ENCODE data around the gene UBAC2.

The UBAC2 gene

DNA sequence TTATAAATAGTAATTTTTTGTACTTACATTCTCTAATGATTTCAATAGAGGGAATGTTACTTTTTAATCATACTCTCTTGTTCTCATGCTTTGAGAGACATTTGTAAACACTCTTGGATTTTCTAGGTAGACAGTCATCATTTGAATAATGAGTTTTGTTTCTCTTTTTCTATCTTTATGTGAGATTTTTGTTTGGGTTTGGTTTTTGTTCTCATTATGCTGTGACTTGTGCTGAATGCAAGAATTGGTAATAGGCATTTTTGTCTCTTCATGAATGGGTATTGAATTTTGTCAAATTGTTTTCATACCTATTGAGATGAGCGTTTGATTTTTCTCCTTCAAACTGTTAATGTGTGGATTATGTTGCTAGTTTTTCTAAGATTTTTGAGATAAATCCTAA, 163.3 kb downstream of the UBAC2 start:
- no peak for DNase-seq

DNA sequence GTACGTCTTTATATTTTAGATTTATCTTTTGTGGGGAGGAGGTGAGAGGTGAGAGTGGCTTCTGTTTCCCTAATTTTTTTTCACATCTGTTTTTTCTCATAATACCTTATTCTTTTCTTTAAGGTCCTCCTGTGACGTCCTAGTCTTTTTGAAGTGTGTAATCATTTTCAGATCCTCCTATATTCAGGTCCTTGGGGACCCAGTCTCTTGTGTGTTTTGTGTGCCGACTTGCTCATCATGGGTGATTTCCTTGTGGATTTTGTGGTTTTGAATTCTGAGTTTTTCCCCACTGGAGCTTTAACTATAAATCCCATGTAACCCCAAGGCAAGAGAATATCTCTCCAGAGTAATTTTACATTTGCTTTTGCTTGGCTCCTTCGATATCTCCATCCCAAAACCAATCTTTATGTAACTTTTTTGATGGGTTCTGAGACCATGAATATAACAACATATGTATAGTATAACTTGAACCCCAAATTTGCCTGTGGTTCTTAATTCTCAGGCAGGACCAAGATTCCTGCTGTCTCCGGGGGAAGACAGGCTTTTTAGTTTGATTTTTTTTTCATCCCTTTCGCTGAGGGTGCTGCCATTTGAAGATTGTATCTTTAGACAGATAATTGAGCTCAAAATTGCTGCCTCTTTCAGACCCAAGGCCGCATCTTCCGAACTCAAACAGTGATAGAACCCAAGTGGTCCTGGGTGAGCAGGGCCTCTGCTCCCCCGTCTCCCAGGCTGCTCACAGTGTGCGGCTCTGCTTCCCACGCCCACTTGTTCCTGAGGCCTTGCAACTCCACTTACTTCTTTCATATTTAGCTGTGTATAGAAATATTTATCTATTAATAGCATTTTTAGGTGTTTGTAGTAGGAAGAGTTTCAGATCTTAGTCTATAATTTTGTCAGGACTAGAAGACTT, 165.7 kb downstream of the UBAC2 start:
- no peak for DNase-seq

DNA sequence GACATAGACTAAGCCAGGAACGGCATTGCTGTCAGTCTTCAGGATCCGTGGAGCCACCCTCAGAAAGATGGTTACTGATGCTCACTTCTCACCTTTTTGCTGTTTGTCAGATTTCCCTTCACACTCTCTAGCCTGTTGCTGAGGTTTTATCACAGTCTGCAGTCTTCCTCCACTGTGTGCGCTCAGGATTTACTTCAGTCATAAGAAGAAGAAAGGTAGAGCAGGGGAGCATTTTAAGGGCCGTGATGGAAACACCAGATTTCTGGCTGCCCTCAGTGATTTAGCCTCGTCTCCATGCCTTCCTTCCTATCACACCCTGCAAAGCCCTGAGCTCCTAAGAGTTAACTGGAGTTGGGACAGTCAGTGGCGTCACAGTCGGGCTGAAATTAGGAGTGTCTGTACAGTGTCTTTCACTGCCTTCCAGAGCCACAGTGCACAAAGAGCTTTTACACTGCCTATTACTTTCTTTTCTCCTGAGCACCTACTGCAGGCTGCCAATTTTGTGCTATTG, 166.5 kb downstream of the UBAC2 start:
- DNase-seq: no peak

DNA sequence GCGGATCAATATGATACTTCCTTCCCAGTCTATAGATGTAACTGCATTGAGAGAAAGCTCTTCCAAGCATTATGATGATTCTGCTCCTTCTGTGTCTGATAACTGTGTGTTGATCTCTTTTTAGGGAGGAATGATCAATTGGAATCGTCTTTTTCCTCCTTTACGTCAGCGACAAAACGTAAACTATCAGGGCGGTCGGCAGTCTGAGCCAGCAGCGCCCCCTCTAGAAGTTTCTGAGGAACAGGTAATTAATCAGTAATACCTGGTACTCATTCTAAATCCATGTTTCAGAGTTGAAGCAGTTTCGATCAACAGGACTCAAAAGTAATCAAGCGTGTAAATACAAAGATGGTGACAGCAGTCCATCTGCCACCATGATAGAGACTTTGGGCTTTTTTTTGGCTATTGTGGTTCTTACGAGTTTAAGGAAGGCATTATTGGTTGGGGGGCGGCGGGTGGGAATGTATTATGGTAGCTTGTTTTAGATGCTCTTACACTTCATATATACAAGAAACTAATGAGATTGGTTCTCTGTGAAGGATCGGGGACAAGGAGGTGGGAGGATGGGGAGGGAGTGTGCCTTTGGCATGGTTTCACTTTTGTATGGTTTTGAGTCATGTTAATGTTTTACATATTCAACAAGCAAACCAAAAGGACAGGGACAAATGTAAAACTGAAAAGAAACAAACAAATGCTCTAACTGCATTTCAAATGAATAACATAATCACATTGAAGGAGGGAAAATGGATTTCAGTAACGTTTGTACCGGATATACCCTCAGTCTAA, 167.2 kb downstream of the UBAC2 start:
- DNase-seq: no peak

DNA sequence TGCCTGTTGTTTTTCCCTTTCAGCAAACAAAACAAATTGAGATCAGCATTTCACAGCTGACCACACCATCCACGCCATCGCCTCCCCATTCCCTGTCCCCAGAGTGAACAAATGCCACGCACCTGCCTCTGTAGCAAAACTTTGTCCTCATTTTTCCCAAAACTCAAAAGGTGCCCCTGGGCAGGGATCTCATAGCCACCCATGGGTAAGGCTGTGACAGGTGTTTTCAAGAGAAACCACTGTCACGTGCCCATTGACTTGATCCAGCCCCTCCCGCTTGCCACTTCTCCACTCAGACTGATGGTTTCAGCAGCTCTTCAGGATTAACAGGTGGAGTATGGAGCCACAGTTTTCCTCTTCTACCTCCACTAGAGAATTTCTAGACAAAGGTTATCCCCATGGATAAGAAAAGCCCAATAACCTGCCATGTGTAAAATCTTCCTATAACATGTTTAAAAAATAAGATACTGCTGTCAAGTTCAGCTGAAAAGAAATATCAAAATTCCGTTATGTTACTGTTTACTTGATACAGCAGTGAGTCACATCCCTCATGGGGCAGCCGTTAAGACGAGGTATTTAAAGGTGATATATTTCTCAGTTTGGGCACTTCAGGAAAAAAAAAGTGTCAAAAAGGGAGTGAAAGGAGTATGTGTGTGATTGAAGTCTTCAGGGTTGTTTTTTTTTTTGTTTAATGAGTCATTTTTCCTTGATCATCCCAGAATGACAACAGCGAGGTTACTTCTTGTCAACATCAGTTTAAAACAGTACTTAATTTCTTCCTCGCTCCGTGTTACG, 170.0 kb downstream of the UBAC2 start:
- no peak for DNase-seq

DNA sequence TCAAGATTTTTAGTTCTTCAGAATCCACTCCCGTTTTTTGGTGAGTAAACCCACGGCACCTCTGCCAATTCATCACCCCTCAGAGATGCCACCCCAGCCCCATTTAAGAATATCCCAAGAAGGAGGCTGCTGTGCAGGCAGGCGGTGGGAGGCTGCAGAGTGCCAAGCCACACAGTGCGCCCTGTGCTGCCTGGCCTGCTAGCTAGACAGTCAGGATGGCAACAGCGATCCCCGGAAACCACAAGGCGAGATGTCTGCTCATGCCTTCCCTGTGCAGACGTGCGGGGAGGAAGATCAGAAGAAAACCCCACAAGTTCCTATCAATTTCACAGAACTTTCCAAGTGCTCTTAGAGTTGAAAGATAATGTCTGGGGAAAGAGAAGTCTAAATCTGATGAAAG, 171.3 kb downstream of the UBAC2 start:
- no peak for DNase-seq

DNA sequence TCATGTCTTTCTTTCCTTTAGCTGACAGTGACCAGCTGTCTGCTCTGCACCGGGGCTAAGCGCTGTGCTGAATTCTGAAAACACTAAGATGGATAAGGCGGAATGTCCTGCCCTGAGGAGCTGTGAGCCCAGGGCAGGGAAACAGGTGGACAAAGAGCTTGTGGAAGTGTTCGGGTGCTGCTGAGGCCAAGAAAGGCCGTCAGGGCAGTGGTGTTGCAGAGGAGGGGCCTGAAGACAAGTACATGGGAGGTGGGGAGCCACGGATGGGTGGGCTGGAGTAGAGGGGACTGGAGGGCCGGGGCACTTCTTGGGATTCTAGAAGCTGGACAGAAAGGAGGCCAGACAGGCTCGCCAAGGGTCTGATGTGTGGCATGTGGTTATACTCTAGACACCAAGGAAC, 172.8 kb downstream of the UBAC2 start:
- DNase-seq: no peak

DNA sequence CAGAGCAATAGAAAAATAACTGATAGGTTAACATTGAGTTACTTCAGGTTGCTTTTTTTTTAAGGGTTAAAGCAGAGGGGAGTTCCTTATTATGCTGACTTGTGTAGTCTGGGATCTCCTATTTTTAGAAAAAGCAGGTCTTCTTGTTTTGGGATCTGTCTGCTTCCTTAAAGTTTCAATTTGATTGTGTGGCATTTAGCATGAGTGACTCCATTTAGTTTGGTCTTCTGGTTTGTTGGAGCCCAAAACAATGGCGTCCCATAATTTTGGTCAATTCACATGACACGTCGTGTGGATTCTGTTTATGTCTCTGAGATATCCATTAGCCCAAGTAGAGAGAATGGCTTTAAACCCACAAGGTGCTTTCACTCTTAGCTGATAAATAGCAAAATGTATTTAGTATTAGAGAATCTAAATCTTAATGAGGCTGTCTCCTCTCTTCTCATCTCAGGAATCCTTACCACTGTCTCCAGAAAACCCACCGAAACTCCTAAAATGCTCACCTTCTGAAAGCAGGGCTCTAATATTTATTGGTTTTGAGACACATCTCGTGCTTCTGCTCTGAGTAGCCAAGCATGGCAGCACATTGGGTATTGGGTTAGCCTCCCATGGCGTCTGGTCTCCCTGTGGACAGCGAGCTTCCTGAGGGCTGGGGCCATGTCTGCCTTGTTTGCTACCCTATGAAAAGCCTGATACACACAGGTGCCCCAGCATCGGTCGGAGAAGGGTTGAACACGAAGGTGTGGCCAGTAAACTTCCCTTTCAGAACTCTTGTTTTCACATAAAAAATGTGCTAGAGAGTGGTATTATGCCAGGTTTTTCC, 173.7 kb downstream of the UBAC2 start:
- DNase-seq: no peak

DNA sequence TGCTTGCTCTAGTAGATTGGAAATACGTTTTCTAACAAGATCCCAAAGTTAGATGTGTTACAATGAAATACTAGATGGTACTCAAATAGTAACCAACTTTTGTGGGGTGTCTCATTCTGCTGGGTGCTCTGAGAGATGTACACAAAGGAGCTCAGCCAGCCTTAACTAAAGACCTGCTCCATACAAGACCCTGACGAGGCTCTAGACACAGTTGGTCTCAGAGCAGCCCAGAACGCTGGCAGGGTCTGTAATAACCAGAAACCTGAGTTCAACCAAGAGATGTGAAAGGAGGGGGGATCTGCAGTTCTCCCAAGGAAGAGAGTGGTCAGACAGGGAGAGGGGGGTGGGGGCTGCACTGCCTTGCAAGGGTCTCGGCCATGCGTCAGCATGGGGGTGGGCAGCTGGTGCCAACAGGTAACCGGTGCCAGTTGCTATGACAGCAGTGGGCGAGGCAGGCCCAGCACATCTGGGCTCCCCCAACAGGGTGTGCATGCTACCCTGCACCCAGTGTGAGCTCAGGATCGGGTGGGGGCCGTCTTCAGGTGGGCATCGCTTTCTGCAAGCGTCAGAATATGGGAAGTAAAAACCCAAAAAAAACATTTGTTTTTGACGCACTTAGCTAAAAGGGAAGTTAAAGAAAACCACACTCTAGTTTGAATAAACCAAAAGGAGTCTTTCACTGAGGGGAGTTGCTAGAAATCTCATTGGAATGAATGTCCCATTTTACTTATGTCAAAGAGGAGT, 174.5 kb downstream of the UBAC2 start:
- DNase-seq: no peak

DNA sequence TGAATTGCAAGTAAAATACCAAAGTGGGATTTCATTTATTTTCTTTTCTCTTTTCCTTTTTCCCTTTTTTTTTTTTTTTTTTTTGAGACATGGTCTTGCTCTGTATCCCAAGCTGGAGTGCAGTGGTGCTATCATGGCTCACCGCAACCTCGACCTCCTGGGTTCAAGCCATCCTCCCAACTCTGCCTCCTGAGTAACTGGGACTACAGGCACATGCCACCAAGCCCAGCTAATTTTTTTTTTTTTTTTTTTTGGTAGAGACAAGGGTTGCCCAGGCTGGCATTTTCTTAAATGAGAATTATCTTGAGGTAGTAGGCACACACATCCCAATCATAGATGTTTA, 175.1 kb downstream of the UBAC2 start:
- DNase-seq: no peak

DNA sequence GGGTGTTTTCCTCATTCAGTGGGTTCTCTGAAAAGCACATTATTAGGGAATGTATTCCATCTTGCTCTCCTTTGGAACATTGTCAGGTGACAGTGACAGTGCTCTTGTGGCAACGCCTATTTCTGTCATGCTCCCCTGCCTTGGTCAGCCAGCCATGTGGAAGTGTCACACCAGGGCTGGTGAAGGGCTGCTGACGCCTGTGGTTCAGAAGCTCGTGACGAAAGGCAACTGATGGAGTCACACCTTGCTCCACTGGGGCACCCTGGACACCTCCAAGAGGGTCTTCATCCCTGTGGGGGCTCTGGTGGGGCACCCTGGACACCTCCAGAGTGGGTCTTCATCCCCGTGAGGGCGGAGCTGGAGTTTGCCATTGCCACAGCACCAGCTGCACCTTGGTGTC, 175.5 kb downstream of the UBAC2 start:
- DNase-seq: no peak

DNA sequence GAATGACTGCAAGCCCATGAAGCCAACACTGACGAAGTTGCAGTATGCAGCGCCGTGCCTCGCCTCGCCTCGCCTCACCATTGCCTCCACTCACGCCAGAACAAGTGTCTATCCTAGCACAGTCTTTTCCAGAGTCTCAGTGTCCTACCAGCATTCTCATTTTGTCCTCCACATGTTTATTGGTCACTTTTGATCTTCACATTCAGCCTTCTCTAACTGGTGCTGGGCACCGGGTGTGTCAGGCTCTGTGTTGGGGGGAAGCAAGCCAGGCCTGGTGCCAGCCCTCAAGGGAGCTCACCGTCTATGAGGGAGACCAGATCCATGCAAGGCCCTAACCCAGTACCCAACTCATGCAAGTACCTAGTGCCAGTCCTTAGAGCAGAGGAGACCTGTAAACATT, 176.3 kb downstream of the UBAC2 start:
- no peak for DNase-seq

DNA sequence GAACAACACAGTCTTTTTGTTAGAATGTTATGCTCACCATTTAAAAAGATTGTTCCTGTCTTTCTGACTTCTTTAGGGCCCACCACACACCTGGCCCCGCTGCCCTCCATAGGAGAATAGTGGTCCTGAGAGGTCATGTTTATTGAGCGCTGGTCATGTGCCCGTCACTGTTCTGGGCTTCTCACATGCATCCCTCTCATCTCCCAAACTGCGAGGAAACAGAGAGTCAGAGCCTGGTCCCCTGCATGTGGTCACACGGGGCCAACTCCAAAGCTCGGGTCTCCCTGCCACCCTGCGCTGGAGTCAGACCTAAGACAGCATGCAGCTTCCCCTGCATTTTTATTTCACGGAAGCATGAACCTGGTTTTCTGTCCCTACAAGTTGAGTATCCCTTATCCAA, 177.0 kb downstream of the UBAC2 start:
- no peak for DNase-seq

DNA sequence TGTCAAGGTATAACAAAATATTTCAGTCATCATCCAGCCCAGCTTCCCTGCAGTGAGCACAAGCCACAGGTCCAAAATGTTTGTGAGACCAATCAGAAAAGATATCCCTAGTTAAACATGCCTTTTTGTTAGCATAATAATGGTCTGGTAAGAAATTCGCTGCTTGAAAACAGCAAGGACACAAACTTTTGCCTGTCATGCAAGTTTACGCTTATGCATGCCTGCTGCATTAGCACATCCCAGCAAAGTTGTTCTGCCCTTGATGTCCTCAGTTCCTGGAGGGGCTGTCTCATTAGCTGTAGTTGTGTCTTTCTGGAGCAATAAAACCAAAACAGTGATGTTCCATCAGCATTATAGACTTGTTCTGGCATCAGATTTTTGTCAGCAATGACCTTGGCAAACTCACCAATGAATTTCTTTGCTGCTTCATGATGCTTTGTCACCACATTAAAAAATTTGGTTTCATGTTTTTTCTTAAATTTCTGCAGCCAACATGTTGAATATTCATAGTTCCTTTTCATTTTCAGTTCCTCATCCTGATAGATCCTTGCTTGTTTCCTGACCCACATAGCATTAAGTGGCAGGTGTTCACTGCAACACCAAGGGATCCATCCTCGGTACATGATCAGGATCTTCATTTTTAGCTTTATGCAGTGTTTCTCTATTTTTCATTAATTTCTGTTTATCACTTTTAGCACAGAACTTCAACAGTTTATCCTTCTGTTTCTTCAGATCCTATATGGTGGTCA, 178.5 kb downstream of the UBAC2 start:
- DNase-seq: no peak

DNA sequence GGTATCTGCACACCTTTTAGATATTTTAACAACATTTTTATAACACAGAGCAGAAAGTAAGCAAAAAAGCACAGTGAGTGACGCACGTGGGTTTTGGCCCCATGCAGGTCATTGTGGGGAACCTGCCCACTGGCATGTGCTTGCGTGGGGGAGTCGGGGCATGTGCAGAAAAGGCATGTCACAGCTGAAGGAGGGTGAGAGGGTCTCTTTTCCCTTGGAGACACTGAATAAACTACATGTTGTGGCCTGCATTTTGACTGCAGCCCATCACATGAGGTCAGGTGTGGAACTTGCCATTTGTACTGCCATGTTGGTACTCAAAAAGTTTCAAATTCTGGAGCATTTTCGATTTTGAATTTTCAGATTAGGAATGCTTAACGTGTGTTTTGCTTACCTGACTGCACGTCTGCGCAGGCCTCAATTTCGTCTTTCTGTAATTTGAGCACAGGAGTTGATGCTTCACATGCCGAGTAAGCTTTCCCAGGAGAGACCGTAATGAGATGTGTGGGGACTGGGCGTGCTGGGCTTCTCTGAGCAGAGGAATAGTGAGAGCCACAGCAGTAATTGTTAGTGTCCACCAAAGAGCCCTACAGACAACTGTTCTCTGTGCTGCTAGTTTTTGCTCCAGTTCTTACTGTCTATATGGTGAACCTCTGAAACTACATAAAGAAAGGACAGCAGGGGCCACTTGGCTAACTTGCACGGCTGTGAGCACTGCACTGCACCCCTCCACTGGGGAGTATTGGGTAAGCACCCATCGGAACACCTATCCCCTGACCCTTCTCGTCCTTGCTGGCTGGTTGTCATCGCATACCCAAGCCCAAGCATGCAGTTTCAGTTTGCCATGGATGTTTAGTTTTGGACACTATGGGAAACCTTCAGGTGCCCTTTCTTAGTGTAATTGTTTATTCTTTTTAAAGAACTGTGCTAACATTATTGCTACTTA, 179.5 kb downstream of the UBAC2 start:
- no peak for DNase-seq

DNA sequence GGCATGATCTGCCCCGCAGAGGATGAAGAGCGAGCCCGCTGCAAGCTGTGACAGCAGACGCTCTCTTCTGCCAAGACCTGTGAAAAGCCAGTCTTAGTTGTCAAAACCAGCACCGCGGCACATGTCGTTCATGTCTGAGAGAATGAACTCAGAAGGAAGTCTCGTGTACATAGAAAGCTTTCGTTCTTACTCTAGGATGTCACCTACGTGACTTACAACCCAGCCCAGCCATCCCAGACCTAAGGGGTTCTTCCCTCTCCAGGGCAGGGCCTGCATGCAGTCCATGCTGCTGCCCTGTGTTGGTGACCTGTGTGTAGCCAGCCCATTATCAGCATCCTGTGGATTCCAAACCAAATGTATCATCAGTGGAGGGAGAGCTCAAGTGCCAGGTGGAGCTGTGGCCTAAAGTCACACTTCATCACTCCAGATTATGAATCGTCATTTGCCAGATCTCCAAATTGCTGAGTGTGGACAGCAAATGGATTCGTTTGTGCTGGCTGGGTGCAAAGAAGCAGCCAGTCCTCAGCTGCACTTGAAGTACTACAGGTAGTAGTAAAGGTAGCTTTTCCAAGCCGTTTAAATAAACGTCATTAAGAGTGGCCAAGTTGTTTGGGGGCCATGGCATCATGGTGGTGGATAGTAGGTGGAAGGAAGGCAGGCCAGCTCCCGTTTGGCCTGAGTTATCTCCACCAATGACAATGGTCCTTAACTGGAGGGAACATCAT, 180.4 kb downstream of the UBAC2 start:
- no peak for DNase-seq

DNA sequence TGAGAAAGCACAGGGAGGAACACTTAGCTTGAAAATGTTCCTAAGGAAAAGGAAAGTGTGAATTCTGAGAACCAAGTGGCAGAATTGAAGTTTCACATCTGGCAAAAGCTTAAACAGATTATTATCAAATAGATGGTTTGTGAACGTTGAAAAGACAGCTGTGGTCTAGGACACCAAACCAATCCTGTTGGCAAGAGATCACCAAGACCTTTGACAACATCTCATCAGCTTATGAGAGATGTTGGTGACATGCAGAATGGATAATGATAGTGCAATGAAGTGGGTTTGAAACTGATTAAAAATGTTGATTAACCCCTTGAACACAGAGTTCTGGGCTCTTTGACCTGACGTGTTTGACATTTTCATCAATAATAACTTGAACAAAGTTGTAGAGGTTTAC, 181.1 kb downstream of the UBAC2 start:
- DNase-seq: no peak

DNA sequence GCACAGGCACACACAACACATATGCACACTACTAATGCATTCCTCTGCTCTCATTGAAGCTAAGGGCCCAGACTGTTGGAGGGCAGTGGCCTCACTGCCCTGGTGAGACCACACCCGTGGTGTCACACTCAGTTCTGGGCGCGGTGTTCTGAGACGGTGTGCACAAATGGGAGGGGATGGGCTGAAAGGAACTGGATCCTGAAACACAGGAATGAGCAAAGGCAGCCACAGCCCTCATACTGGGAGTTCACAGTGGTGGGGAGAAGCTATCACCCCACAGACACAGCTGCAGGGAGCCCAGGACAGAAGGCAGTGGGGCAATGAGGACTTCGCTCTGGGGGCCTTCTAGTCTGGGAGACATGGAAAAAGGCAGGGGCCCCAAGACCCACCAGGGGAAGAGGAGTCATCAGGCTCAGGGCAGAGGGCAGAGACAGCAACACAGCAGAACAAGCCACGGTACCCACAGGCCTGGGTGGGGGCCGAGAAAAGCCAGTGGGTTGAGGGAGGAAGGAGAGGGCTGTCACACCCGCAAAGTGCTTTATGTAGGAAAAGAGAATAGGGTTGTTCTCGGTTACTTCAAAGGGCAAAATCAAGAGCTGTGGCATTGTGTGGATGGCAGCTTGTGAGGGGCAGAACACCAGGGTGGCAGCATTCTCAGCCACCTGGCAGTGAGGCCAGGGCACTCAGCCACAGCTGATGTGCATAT, 181.9 kb downstream of the UBAC2 start:
- no peak for DNase-seq

Measured in fibroblast of upper back skin (primary cell).